Endothelial cell of umbilical vein (primary cell): ENCODE results near the gene TMEM19. TPM values are rescaled to one million over a fixed set of nuclear protein-coding genes. Genes with fewer than 3 reads are reported as not detected.

Experiments
- BruUV-seq: library from RNA; stranded (reverse); fragments of 400-500 nt; replicated peaks from 2 replicates; lab custom pipeline; 2021; lab: Mats Ljungman, UMichigan
- CTCF ChIA-PET: fragments of 300-600, 350-600 bp; sonication (Branson Sonifier 250); formaldehyde crosslinking; loops from one replicate; lab custom pipeline; 2021; ENCODE audit warnings: antibody characterized with exemption, inconsistent platforms; lab: Charles Lee
- POLR2A ChIA-PET: fragments of 300-600, 350-600 bp; sonication (Branson Sonifier 250); formaldehyde crosslinking; loops from one replicate; lab custom pipeline; 2021; ENCODE audit warnings: antibody characterized with exemption, inconsistent platforms; lab: Charles Lee
- DNase-seq: peaks from one replicate; pipeline ENCODE4 v3.0.0-alpha.2; 2011; ENCODE audit warnings: low read depth, low spot score
- FAIRE-seq: peaks from 2 replicates; lab custom pipeline; 2011; peaks lifted over from hg19 to GRCh38; lab: Jason Lieb, UNC
- H2AFZ ChIP-seq: 2 replicates; pipeline ENCODE4 v1.6.0; 2012; ENCODE audit warnings: low read depth, low read length, control low read depth, inconsistent platforms
- H3K27ac ChIP-seq: 2 replicates; pipeline ENCODE4 v1.5.1; 2011; ENCODE audit warnings: low read depth, mild to moderate bottlenecking, control low read depth, low read length, moderate library complexity; ENCODE audit not compliant: insufficient read depth
- H3K27me3 ChIP-seq, 2 experiments: 2 replicates each; pipeline versions ENCODE4 v1.6.0 to v1.6.1; 2011; ENCODE audit warnings: low read length in 2 of 2, mixed read lengths in 1 of 2; ENCODE audit not compliant: control insufficient read depth in 2 of 2, insufficient read depth in 2 of 2
- H3K36me3 ChIP-seq, 2 experiments: 2 replicates in 1 of 2; 3 replicates in 1 of 2; pipeline ENCODE4 v1.5.1; 2011; ENCODE audit warnings: low read length in 2 of 2, mild to moderate bottlenecking in 1 of 2, moderate library complexity in 1 of 2; ENCODE audit not compliant: control insufficient read depth in 2 of 2, insufficient read depth in 2 of 2; ENCODE audit errors: extremely low read depth in 1 of 2
- H3K4me1 ChIP-seq: 3 replicates; pipeline ENCODE4 v1.5.1; 2011; ENCODE audit warnings: mild to moderate bottlenecking, low read length; ENCODE audit not compliant: control insufficient read depth, insufficient read depth; ENCODE audit errors: extremely low read depth
- H3K4me2 ChIP-seq: 2 replicates; pipeline ENCODE4 v1.6.1; 2011; ENCODE audit warnings: low read length, control low read depth, mixed read lengths; ENCODE audit not compliant: insufficient read depth
- H3K4me3 ChIP-seq, 3 experiments: fragments of 200-600 bp in 1 of 3; sonication (generic), shearing (Covaris generic) in 1 of 3; replicated peaks in 1 of 3; 2 replicates each; pipeline ENCODE4 v1.5.1; 2011 to 2016; ENCODE audit warnings: control low read depth in 3 of 3, low read length in 3 of 3, mild to moderate bottlenecking in 2 of 3, inconsistent platforms in 1 of 3, low read depth in 1 of 3, moderate library complexity in 1 of 3; ENCODE audit not compliant: insufficient read depth in 1 of 3
- H3K79me2 ChIP-seq: 2 replicates; pipeline ENCODE4 v1.6.0; 2012; ENCODE audit warnings: low read length, inconsistent platforms; ENCODE audit not compliant: control insufficient read depth, insufficient read depth
- H3K9ac ChIP-seq: replicated peaks from 2 replicates; pipeline ENCODE3; 2011; ENCODE audit warnings: low read length, control low read depth; ENCODE audit not compliant: insufficient read depth; ENCODE audit errors: extremely low read depth
- H3K9me1 ChIP-seq: replicated peaks from 3 replicates; pipeline ENCODE4 v1.6.0; 2011; ENCODE audit warnings: mild to moderate bottlenecking, low read length; ENCODE audit not compliant: control insufficient read depth, insufficient read depth; ENCODE audit errors: extremely low read depth
- H3K9me3 ChIP-seq: replicated peaks from 2 replicates; pipeline ENCODE4 v1.5.1; 2012; ENCODE audit warnings: low read length, inconsistent platforms; ENCODE audit not compliant: control insufficient read depth, insufficient read depth
- H4K20me1 ChIP-seq: replicated peaks from 2 replicates; pipeline ENCODE3; 2011; ENCODE audit warnings: mild to moderate bottlenecking, low read length; ENCODE audit not compliant: control insufficient read depth, insufficient read depth; ENCODE audit errors: extremely low read depth
- EZH2 ChIP-seq: IDR thresholded peaks from 2 replicates; pipeline ENCODE4 v1.6.1; 2012; ENCODE audit warnings: borderline replicate concordance, low read depth, mild to moderate bottlenecking, moderate library complexity, low read length, inconsistent platforms; ENCODE audit not compliant: severe bottlenecking
- FOS ChIP-seq: IDR thresholded peaks from 2 replicates; pipeline ENCODE4 v1.6.1; 2011; ENCODE audit warnings: mild to moderate bottlenecking, low read length, moderate library complexity, borderline replicate concordance; ENCODE audit not compliant: insufficient read depth
- GATA2 ChIP-seq: IDR thresholded peaks from 2 replicates; pipeline ENCODE4 v1.7.0; 2011; ENCODE audit warnings: low read depth, mild to moderate bottlenecking, moderate library complexity, mixed read lengths, low read length; ENCODE audit not compliant: insufficient read length, insufficient read depth
- JUN ChIP-seq: IDR thresholded peaks from 2 replicates; pipeline ENCODE4 v1.6.1; 2011; ENCODE audit warnings: borderline replicate concordance, low read depth; ENCODE audit not compliant: insufficient read length, insufficient read depth
- MAX ChIP-seq: IDR thresholded peaks from 2 replicates; pipeline ENCODE4 v1.6.1; 2011; ENCODE audit not compliant: insufficient read depth, insufficient read length
- MYC ChIP-seq: IDR thresholded peaks from one replicate; pipeline ENCODE4 v1.6.1; 2011; ENCODE audit warnings: mild to moderate bottlenecking, low read depth, low read length
- POLR2A ChIP-seq: IDR thresholded peaks from 2 replicates; pipeline ENCODE4 v1.6.1; 2012; ENCODE audit warnings: low read depth, mild to moderate bottlenecking, control low read depth, low read length
- POLR2AphosphoS5 ChIP-seq: IDR thresholded peaks from 2 replicates; pipeline ENCODE4 v1.6.1; 2012; ENCODE audit warnings: low read depth, mild to moderate bottlenecking, control low read depth, low read length, moderate library complexity; ENCODE audit not compliant: insufficient read depth
- dilution Hi-C: fragments of 300-500 bp; cut with MboI; formaldehyde crosslinking; loops from one replicate; pipeline ENCODE4 v1.15.0; 2019; ENCODE audit warnings: low sequenced_read_pairs; ENCODE audit not compliant: extremely low pct_ligation_motif_present
- intact Hi-C: fragments of 100-400 bp; cut with micrococcal nuclease; formaldehyde crosslinking; loops from one replicate; pipeline ENCODE4 v1.10.0; 2022
- polyA plus RNA-seq, 4 experiments: library from polyadenylated mRNA; depleted of rRNA in 3 of 4; stranded (reverse) in 3 of 4; unstranded in 1 of 4; fragments of >200 nt; gene quantifications; 2 replicates each; pipeline versions ENCODE4 v1.2.1 to v1.2.3, GENCODE V29; 2011 to 2012; ENCODE audit warnings: missing spikeins in 1 of 4
- total RNA-seq: library from RNA; stranded (reverse); gene quantifications from 2 replicates; pipeline ENCODE4 v1.2.3, GENCODE V29; 2021
- TF ChIP-seq, protein P1 (sequence below), 2 donors: IDR thresholded peaks; 1 replicate in 1 of 2; 2 replicates in 1 of 2; pipeline ENCODE4 v1.5.1; 2011; ENCODE audit warnings: low read length in 2 of 2, mild to moderate bottlenecking in 2 of 2, moderate library complexity in 2 of 2, control low read depth in 1 of 2, inconsistent platforms in 1 of 2, low read depth in 1 of 2; ENCODE audit not compliant: insufficient read depth in 1 of 2; ENCODE audit errors: extremely low read depth in 1 of 2

TMEM19 gene
- total and polyA plus RNA-seq, 2 donors (not counting 3 experiments of a cell fraction or from before 2014, with no cell fraction given) = 20.4 to 23.8 TPM

- CTCF ChIA-PET = interaction anchor here (2.9 kb wide), 1 partner anchor 17 kb away, joined by 12 read pairs; no protein-coding TSS in a partner anchor
Measured at GRCh38 chr12:71653137-71653536, 32.7 kb upstream of the TMEM19 start.

More at GRCh38 chr12:71653137-71653536, 32.7 kb upstream of the TMEM19 start:
- Histone ChIP-seq H4K20me1 (peaks cover 4% of the 10 kb centered on the region), H3K9me3 (no peaks in the 10 kb centered on the region), H3K4me3 (no peak overlapping the region), H3K9me1 (no peaks in the 10 kb centered on the region), H3K4me2 (no peak overlapping the region), H3K27ac (no peak overlapping the region), H3K27me3 (no peaks in the 10 kb centered on the region), H3K4me1 (peaks cover 5% of the 10 kb centered on the region), H3K36me3 (peaks cover 0 to 24% of the 10 kb centered on the region in 2 experiments), H3K79me2 (peaks cover 94% of the 10 kb centered on the region), H2AFZ (no peak overlapping the region), H3K9ac (no peak overlapping the region)
- POLR2A ChIA-PET = no interaction called here
- dilution Hi-C loops = no loop called here
- FAIRE-seq (no peak), DNase-seq (no peak)
- no TSS peak for BruUV-seq
- intact Hi-C loops = no loop called here
- TF ChIP-seq MAX (no peak), EZH2 (no peak), POLR2AphosphoS5 (no peak), POLR2A (no peak), GATA2 (no peak), MYC (no peak), JUN (no peak), FOS (no peak)
- TF ChIP-seq, protein P1, sequence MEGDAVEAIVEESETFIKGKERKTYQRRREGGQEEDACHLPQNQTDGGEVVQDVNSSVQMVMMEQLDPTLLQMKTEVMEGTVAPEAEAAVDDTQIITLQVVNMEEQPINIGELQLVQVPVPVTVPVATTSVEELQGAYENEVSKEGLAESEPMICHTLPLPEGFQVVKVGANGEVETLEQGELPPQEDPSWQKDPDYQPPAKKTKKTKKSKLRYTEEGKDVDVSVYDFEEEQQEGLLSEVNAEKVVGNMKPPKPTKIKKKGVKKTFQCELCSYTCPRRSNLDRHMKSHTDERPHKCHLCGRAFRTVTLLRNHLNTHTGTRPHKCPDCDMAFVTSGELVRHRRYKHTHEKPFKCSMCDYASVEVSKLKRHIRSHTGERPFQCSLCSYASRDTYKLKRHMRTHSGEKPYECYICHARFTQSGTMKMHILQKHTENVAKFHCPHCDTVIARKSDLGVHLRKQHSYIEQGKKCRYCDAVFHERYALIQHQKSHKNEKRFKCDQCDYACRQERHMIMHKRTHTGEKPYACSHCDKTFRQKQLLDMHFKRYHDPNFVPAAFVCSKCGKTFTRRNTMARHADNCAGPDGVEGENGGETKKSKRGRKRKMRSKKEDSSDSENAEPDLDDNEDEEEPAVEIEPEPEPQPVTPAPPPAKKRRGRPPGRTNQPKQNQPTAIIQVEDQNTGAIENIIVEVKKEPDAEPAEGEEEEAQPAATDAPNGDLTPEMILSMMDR (IDR thresholded peaks at IDR 0.05; ENCODE audit: extremely low read depth in 1 of 2, insufficient read depth in 1 of 2, low read depth in 1 of 2, low read length in 2 of 2) = no peak
